B cell (primary cell): ENCODE measurements around the gene TOM1L1. TPM values are rescaled to one million over a fixed set of nuclear protein-coding genes. Genes with fewer than 3 reads are reported as not detected.

ENCODE experiments used
- ATAC-seq: fragments of 200-7000 bp; cut with Tn5 transposase; one replicate; pipeline ENCODE4 v1.10.0; 2021; ENCODE audit warnings: low read depth, mild to moderate bottlenecking, moderate number of reproducible peaks, moderate library complexity
- CTCF ChIA-PET: fragments of 350-600 bp; sonication (Branson Sonifier 250); formaldehyde crosslinking; loops from one replicate; lab custom pipeline; 2021; ENCODE audit warnings: antibody characterized with exemption, inconsistent platforms; lab: Charles Lee
- POLR2A ChIA-PET: fragments of 350-600 bp; sonication (Branson Sonifier 250); formaldehyde crosslinking; loops from one replicate; lab custom pipeline; 2021; ENCODE audit warnings: antibody characterized with exemption; lab: Charles Lee
- DNase-seq: peaks from one replicate; pipeline ENCODE4 v3.0.0; 2013
- H2AFZ ChIP-seq: 2 replicates; pipeline ENCODE4 v1.6.1; 2012; ENCODE audit warnings: mild to moderate bottlenecking, low read depth, low read length; ENCODE audit not compliant: insufficient read depth, poor library complexity, severe bottlenecking
- H3K27ac ChIP-seq, 2 donors: 1 replicate in 1 of 2; 2 replicates in 1 of 2; pipeline ENCODE4 v1.5.1; 2012 to 2013; ENCODE audit warnings: low read length in 2 of 2, mild to moderate bottlenecking in 2 of 2, moderate library complexity in 1 of 2
- H3K27me3 ChIP-seq, 4 experiments: fragments of 200-600 bp in 1 of 4; sonication (generic) in 1 of 4; replicated peaks in 1 of 4; 1 replicate in 2 of 4; 2 replicates in 2 of 4; pipeline versions ENCODE4 v1.6.1 to v1.7.0; 2013 to 2016; ENCODE audit warnings: low read length in 3 of 4, mild to moderate bottlenecking in 2 of 4, mixed read lengths in 1 of 4, moderate library complexity in 1 of 4; ENCODE audit not compliant: insufficient read depth in 4 of 4, control insufficient read depth in 3 of 4; ENCODE audit errors: control extremely low read depth in 1 of 4
- H3K36me3 ChIP-seq, 2 experiments: replicated peaks in 1 of 2; 1 replicate in 1 of 2; 2 replicates in 1 of 2; pipeline versions ENCODE4 v1.6.1 to v1.7.1; 2013; ENCODE audit warnings: low read length in 1 of 2; ENCODE audit not compliant: insufficient read depth in 2 of 2, control insufficient read depth in 1 of 2; ENCODE audit errors: control extremely low read depth in 1 of 2, extremely low read depth in 1 of 2
- H3K4me1 ChIP-seq, 2 donors: fragments of 200-600 bp in 1 of 2; sonication (generic) in 1 of 2; 1 replicate in 1 of 2; 2 replicates in 1 of 2; pipeline versions ENCODE4 v1.5.1 to v1.6.1; 2013 to 2017; ENCODE audit warnings: low read length in 2 of 2; ENCODE audit not compliant: control insufficient read depth in 2 of 2, insufficient read depth in 2 of 2
- H3K4me2 ChIP-seq: replicated peaks from 2 replicates; pipeline ENCODE3; 2012; ENCODE audit warnings: mild to moderate bottlenecking, low read depth, low read length; ENCODE audit not compliant: poor library complexity, severe bottlenecking
- H3K4me3 ChIP-seq, 5 experiments: fragments of 200-600 bp in 1 of 5; sonication (generic) in 1 of 5; 1 replicate in 3 of 5; 2 replicates in 2 of 5; pipeline versions ENCODE4 v1.5.1 to v1.7.0; 2011 to 2016; ENCODE audit warnings: low read length in 4 of 5, mild to moderate bottlenecking in 4 of 5, low read depth in 2 of 5, control low read depth in 1 of 5, moderate library complexity in 1 of 5; ENCODE audit not compliant: insufficient read depth in 1 of 5; ENCODE audit errors: control extremely low read depth in 1 of 5, extremely low read depth in 1 of 5
- H3K79me2 ChIP-seq: fragments of 200-600 bp; sonication (generic); one replicate; pipeline ENCODE4 v1.6.0; 2016; ENCODE audit warnings: low read length; ENCODE audit not compliant: control insufficient read depth, insufficient read depth
- H3K9ac ChIP-seq: fragments of 200-600 bp; sonication (generic); 2 replicates; pipeline ENCODE4 v1.6.1; 2017; ENCODE audit warnings: mild to moderate bottlenecking, low read length, moderate library complexity
- H3K9me3 ChIP-seq, 3 donors: one replicate each; pipeline versions ENCODE4 v1.6.1 to v1.7.1; 2013; ENCODE audit warnings: low read length in 2 of 3; ENCODE audit not compliant: control insufficient read depth in 2 of 3, insufficient read depth in 1 of 3; ENCODE audit errors: control extremely low read depth in 1 of 3
- H4K20me1 ChIP-seq: 2 replicates; pipeline ENCODE4 v1.6.0; 2012; ENCODE audit warnings: mild to moderate bottlenecking, low read length; ENCODE audit not compliant: insufficient read depth, control insufficient read depth, poor library complexity, severe bottlenecking
- H3K27ac Mint-ChIP-seq: one replicate; pipeline ENCODE4 v1.8.0; 2021; ENCODE audit warnings: mixed read lengths
- H3K27me3 Mint-ChIP-seq: one replicate; pipeline ENCODE4 v1.8.0; 2021; ENCODE audit warnings: mixed read lengths
- H3K4me1 Mint-ChIP-seq: one replicate; pipeline ENCODE4 v1.8.0; 2021; ENCODE audit warnings: mixed read lengths
- H3K4me3 Mint-ChIP-seq: one replicate; pipeline ENCODE4 v1.8.0; 2021; ENCODE audit warnings: mixed read lengths
- H3K9me3 Mint-ChIP-seq: one replicate; pipeline ENCODE4 v1.8.0; 2022; ENCODE audit warnings: mixed read lengths; ENCODE audit not compliant: insufficient read depth
- CTCF ChIP-seq: fragments of 200-600 bp; IDR thresholded peaks from one replicate; pipeline ENCODE4 v1.8.0; 2022; ENCODE audit warnings: antibody characterized with exemption, mild to moderate bottlenecking
- EZH2 ChIP-seq: IDR thresholded peaks from 2 replicates; pipeline ENCODE4 v1.6.1; 2012; ENCODE audit warnings: borderline replicate concordance, low read depth, mild to moderate bottlenecking, moderate library complexity, low read length; ENCODE audit not compliant: insufficient read depth, poor library complexity, severe bottlenecking
- WGBS: methylation state at CpG from one replicate; pipeline ENCODE4 v1.1.5; 2013; ENCODE audit warnings: missing lambda C conversion rate; ENCODE audit not compliant: insufficient coverage; 5-methylcytosine and 5-hydroxymethylcytosine counted together
- intact Hi-C: fragments of 100-400 bp; cut with micrococcal nuclease; formaldehyde crosslinking; loops from one replicate; pipeline ENCODE4 v1.10.0; 2022
- polyA plus RNA-seq: library from polyadenylated mRNA; depleted of rRNA; stranded (reverse); fragments of >200 nt; gene quantifications from 2 replicates; pipeline ENCODE4 v1.2.3, GENCODE V29; 2012
- total RNA-seq, 2 donors: library from RNA; stranded (reverse); fragments of 120-200 nt in 1 of 2; gene quantifications; 1 replicate in 1 of 2; 2 replicates in 1 of 2; pipeline versions ENCODE4 v1.2.3 to v1.2.4, GENCODE V29; 2013 to 2022

TOM1L1 gene
- total and polyA plus RNA-seq, 2 donors (not counting 1 experiment from before 2014, with no cell fraction given) = not detected

DNA sequence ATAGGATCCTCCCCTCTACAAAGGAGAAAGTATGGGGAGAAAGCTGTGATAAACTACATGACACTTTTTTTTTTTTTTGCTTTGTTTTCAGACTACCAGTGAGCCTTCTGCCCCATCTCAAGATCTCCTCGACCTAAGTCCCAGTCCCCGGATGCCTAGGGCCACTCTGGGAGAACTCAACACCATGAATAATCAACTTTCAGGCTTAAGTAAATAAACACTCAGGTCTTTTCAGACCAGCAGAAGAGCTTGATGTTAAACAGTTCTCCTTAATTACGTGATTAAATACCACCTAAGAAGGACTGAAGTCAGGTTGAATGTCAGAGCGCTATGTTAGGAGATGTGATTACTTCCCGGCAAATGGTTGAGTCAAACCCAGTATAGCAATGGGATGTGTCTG is 36.4 kb downstream of the TOM1L1 start:
- DNase-seq = no peak
- CTCF ChIA-PET = no interaction called here
- 92% methylated on average over 4 of the region's 5 CpGs for WGBS

DNA sequence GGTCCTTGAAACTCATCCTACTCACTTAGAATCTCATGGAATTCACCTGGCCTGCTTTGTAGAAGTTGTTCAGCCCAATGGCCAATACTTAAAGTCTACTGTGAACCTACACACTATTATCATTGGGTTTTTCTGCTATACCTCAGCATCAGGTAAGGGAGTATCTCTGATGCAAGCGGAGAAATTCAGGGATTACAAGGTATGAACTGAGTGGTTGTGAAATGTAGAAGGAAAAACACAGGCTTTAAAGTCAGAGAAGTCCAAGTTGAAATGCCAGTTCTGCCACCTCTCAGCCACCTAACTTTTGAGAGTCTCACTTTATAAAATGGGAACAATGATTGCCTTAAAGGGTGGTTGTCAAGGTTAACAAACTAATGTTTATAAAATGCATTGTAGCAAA is 36.8 kb downstream of the TOM1L1 start:
- H3K4me3 ChIP-seq = no peak overlapping the region
- H3K27ac ChIP-seq = no peak overlapping the region
- TF ChIP-seq CTCF (no peak), EZH2 (no peak)
- CTCF ChIA-PET = no interaction called here
- no peaks in the 10 kb centered on the region for H3K36me3 ChIP-seq
- no peak for DNase-seq
- no peak overlapping the region for H3K9ac ChIP-seq
- no peak overlapping the region for H3K4me2 ChIP-seq
- Mint-ChIP-seq H3K9me3 (no peaks in the 10 kb centered on the region), H3K27ac (no peak overlapping the region), H3K4me1 (no peaks in the 10 kb centered on the region), H3K27me3 (no peaks in the 10 kb centered on the region), H3K4me3 (no peak overlapping the region)
- no peaks in the 10 kb centered on the region for H3K9me3 ChIP-seq
- POLR2A ChIA-PET = no interaction called here
- H2AFZ ChIP-seq = no peak overlapping the region
- whole genome bisulfite sequencing = 86% methylated on average over 1 of the region's 1 CpG
- intact Hi-C loops = no loop called here
- H3K27me3 ChIP-seq = no peaks in the 10 kb centered on the region
- H3K79me2 ChIP-seq = no peaks in the 10 kb centered on the region
- no peak for ATAC-seq
- no peaks in the 10 kb centered on the region for H4K20me1 ChIP-seq
- no peaks in the 10 kb centered on the region for H3K4me1 ChIP-seq

More for the DNA sequence above, 36.4 kb downstream of the TOM1L1 start:
- Histone ChIP-seq H3K4me2 (no peak overlapping the region), H3K27ac (no peak overlapping the region), H3K4me3 (no peak overlapping the region), H2AFZ (no peak overlapping the region), H3K9ac (no peak overlapping the region), H3K79me2 (no peaks in the 10 kb centered on the region), H4K20me1 (no peaks in the 10 kb centered on the region), H3K9me3 (no peaks in the 10 kb centered on the region), H3K4me1 (no peaks in the 10 kb centered on the region), H3K36me3 (no peaks in the 10 kb centered on the region), H3K27me3 (no peaks in the 10 kb centered on the region)
- POLR2A ChIA-PET = interaction anchor here (0.6 kb wide), 1 partner anchor 788 kb away, joined by 3 read pairs; no protein-coding TSS in a partner anchor
- Mint-ChIP-seq H3K27me3 (no peaks in the 10 kb centered on the region), H3K4me1 (no peaks in the 10 kb centered on the region), H3K27ac (no peak overlapping the region), H3K9me3 (no peaks in the 10 kb centered on the region), H3K4me3 (no peak overlapping the region)
- ATAC-seq = no peak
- TF ChIP-seq EZH2 (no peak), CTCF (no peak)
- intact Hi-C loops = no loop called here
